PFSK-1 (cell line): ENCODE measurements around the gene SNCA.

Source experiments
- FOXP2 ChIP-seq: optimal IDR thresholded peaks from 2 replicates; pipeline ENCODE3; 2011; ENCODE audit warnings: borderline replicate concordance, control low read depth, inconsistent platforms; ENCODE audit not compliant: insufficient read depth; ENCODE audit errors: extremely low read length, extremely low read depth
- POLR2AphosphoS5 ChIP-seq: IDR thresholded peaks from 2 replicates; pipeline ENCODE4 v1.6.1; 2012; ENCODE audit warnings: low read depth, mild to moderate bottlenecking, control low read depth, low read length, moderate library complexity
- SIN3A ChIP-seq: IDR thresholded peaks from 2 replicates; pipeline ENCODE4 v1.6.1; 2012; ENCODE audit warnings: mild to moderate bottlenecking, low read length, moderate library complexity, borderline replicate concordance; ENCODE audit not compliant: insufficient read depth
- TAF1 ChIP-seq: IDR thresholded peaks from 2 replicates; pipeline ENCODE4 v1.6.1; 2012; ENCODE audit warnings: low read length, control low read depth, borderline replicate concordance; ENCODE audit not compliant: insufficient read depth
- TF ChIP-seq, protein P1 (sequence below), 2 experiments: IDR thresholded peaks; 2 replicates each; pipeline versions ENCODE4 v1.6.1 to v1.8.0; 2011 to 2012; ENCODE audit warnings: low read depth in 2 of 2, low read length in 2 of 2, control low read depth in 1 of 2, inconsistent platforms in 1 of 2, mild to moderate bottlenecking in 1 of 2, moderate library complexity in 1 of 2; ENCODE audit not compliant: insufficient read depth in 1 of 2

The SNCA gene

DNA sequence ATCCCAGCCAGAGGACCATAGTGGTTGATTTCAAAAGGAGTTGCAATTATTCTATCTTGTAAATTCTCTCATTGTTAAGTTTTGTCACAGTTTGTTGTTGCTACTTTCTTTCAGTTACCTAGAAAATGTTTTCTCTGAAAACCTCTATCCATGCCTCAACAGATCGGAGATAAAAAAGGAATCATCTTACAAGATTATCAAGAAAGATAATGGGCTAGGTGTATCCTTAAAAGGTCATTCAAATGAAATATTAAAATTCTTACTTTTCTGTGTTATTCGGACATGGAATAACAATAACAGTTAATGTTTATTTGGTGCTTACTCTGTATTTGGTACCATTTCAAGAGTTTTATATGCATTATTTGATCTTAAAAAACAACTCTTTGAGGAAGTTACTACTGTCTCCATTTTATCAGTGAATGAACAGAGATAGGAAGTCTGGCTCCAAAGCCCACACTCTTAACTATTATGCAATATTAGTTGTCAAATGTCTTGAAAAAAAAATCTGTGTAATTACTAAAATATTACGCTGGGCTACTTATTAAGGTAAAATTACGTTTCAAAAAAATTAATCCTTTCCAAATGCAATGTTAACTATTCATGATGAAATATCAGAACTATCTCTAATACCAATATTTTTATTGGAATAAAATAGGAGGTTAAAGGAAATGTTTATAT is 97.5 kb downstream of the SNCA start:
- TF ChIP-seq SIN3A (no peak), FOXP2 (no peak), POLR2AphosphoS5 (no peak), TAF1 (no peak)
- TF ChIP-seq, protein P1, sequence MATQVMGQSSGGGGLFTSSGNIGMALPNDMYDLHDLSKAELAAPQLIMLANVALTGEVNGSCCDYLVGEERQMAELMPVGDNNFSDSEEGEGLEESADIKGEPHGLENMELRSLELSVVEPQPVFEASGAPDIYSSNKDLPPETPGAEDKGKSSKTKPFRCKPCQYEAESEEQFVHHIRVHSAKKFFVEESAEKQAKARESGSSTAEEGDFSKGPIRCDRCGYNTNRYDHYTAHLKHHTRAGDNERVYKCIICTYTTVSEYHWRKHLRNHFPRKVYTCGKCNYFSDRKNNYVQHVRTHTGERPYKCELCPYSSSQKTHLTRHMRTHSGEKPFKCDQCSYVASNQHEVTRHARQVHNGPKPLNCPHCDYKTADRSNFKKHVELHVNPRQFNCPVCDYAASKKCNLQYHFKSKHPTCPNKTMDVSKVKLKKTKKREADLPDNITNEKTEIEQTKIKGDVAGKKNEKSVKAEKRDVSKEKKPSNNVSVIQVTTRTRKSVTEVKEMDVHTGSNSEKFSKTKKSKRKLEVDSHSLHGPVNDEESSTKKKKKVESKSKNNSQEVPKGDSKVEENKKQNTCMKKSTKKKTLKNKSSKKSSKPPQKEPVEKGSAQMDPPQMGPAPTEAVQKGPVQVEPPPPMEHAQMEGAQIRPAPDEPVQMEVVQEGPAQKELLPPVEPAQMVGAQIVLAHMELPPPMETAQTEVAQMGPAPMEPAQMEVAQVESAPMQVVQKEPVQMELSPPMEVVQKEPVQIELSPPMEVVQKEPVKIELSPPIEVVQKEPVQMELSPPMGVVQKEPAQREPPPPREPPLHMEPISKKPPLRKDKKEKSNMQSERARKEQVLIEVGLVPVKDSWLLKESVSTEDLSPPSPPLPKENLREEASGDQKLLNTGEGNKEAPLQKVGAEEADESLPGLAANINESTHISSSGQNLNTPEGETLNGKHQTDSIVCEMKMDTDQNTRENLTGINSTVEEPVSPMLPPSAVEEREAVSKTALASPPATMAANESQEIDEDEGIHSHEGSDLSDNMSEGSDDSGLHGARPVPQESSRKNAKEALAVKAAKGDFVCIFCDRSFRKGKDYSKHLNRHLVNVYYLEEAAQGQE (IDR thresholded peaks at IDR 0.05; ENCODE audit: insufficient read depth in 1 of 2, low read depth in 2 of 2, low read length in 2 of 2): no peak

DNA sequence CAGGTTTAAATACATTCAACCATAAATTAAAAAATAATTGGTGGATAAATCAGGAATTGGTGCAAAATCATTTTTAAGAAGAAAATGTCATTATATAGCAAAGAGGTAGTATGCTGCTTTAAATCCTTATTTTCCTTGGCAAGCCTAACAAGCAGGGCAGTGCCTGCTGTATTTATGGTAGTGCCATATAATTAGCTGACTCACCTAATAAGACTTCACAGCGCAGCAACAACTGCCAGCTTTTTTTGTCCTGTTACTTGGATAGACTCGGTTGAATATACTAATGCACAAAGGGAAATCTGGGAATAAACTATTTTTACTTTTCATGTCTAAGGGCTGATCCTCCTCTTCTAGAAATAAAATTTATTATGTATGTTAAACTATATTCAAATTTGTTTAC is 99.1 kb downstream of the SNCA start:
- TF ChIP-seq, protein P1 (IDR thresholded peaks at IDR 0.05; ENCODE audit: insufficient read depth in 1 of 2, low read depth in 2 of 2, low read length in 2 of 2): no peak
- no peak for TF ChIP-seq SIN3A
- TF ChIP-seq TAF1: no peak
- TF ChIP-seq FOXP2: no peak
- TF ChIP-seq POLR2AphosphoS5: no peak

GRCh38 chr4:89733946-89734345 is 103.0 kb downstream of the SNCA start:
- TF ChIP-seq TAF1 (no peak), FOXP2 (no peak), SIN3A (no peak), POLR2AphosphoS5 (no peak)
- TF ChIP-seq, protein P1 (IDR thresholded peaks at IDR 0.05; ENCODE audit: insufficient read depth in 1 of 2, low read depth in 2 of 2, low read length in 2 of 2): no peak

GRCh38 chr4:89727238-89727637 is 109.7 kb downstream of the SNCA start:
- TF ChIP-seq, protein P1 (IDR thresholded peaks at IDR 0.05; ENCODE audit: insufficient read depth in 1 of 2, low read depth in 2 of 2, low read length in 2 of 2): no peak
- no peak for TF ChIP-seq SIN3A

- no peak for TF ChIP-seq POLR2AphosphoS5
- no peak for TF ChIP-seq FOXP2
- no peak for TF ChIP-seq SIN3A
- TF ChIP-seq, protein P1 (IDR thresholded peaks at IDR 0.05; ENCODE audit: insufficient read depth in 1 of 2, low read depth in 2 of 2, low read length in 2 of 2): no peak
- no peak for TF ChIP-seq TAF1
These were observed 111.7 kb downstream of the SNCA start for GRCh38 chr4:89725268-89725667.
